Measurements from ENCODE around the gene C1orf35.
"Not testable (repeated sequence)": the region's sequence is repeated elsewhere in the genome, so short reads cannot be mapped to it uniquely, and the experiment has no call there.

The C1orf35 gene

GRCh38 chr1:228120857-228121489 is 17.8 kb upstream of the C1orf35 start:
- no peaks in the 10 kb centered on the region for H3K36me3 ChIP-seq (ENCODE audit: insufficient read depth, low read length)
- H3K27ac ChIP-seq (ENCODE audit: low read depth, low read length) = peak overlapping the region; percentile 29; the same call in 1 of the 2 replicates
- H3K79me2 ChIP-seq (ENCODE audit: control insufficient read depth, insufficient read depth, low read length, unreplicated experiment) = no peaks in the 10 kb centered on the region
- H3K4me3 ChIP-seq (ENCODE audit: low read depth, low read length) = no peak overlapping the region
- H3K4me1 ChIP-seq (ENCODE audit: control insufficient read depth, insufficient read depth, low read length, unreplicated experiment) = no peaks in the 10 kb centered on the region
- H3K27me3 ChIP-seq (ENCODE audit: insufficient read depth, low read length) = peaks cover 14% of the 10 kb centered on the region; the same call in 1 of the 2 replicates
- H2AFZ ChIP-seq (ENCODE audit: low read length, unreplicated experiment) = no peak overlapping the region

DNA sequence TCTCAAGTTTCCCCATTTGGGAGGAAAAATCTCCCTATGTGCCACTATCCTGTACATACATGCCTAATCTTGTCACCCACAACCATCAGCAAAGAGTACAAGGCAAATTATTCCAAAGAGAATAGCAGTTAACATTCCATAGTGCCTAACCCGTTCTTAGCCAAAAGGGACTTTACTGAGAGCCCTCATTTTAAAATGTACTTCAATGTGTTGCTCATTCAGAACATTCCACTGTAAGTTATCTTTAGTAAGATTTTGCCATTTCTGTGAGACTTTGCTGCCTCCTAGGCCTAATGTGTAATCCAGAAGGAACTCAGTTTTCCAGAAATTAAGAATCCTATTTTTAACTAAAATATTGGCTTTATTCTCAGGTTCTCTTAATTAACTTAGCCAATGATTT is 17.2 kb upstream of the C1orf35 start:
- Histone ChIP-seq H2AFZ (ENCODE audit: low read length, unreplicated experiment) (no peak overlapping the region), H3K4me1 (ENCODE audit: control insufficient read depth, insufficient read depth, low read length, unreplicated experiment) (no peaks in the 10 kb centered on the region), H3K79me2 (ENCODE audit: control insufficient read depth, insufficient read depth, low read length, unreplicated experiment) (no peaks in the 10 kb centered on the region)

DNA sequence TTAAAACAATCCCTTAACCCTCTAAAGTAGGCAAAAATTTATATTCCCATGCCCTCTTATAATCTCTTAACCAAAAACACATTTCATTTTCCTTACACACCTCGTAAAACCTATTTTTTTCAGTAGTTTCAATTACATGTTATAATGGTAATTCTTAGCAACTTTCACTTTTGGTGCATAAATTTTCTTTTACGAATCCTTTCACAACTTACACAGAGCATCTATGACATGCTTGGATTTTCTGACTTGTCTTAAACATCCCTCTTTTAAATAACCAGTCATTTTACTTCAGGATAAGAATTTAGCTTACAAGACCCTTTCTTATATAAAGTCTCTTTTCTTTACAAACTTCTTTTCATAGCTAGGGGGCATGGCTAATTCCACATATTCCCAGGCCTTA is 14.9 kb upstream of the C1orf35 start:
- Histone ChIP-seq H3K27ac (ENCODE audit: low read depth, low read length) (no peak overlapping the region), H2AFZ (ENCODE audit: low read length, unreplicated experiment) (no peak overlapping the region), H3K4me3 (ENCODE audit: low read depth, low read length) (no peak overlapping the region), H3K79me2 (ENCODE audit: control insufficient read depth, insufficient read depth, low read length, unreplicated experiment) (no peaks in the 10 kb centered on the region), H3K27me3 (ENCODE audit: insufficient read depth, low read length) (peaks cover 6% of the 10 kb centered on the region; the same call in 1 of the 2 replicates), H3K36me3 (ENCODE audit: insufficient read depth, low read length) (no peaks in the 10 kb centered on the region), H3K4me1 (ENCODE audit: control insufficient read depth, insufficient read depth, low read length, unreplicated experiment) (no peaks in the 10 kb centered on the region)

More for the DNA sequence above, 17.2 kb upstream of the C1orf35 start:
- Histone ChIP-seq H3K27ac (ENCODE audit: low read depth, low read length) (peak overlapping the region; percentile 29), H3K27me3 (ENCODE audit: insufficient read depth, low read length) (peaks cover 14% of the 10 kb centered on the region; the same call in 1 of the 2 replicates), H3K36me3 (ENCODE audit: insufficient read depth, low read length) (no peaks in the 10 kb centered on the region), H3K4me3 (ENCODE audit: low read depth, low read length) (no peak overlapping the region)

- no peak overlapping the region for H3K27ac ChIP-seq (ENCODE audit: low read depth, low read length)
- no peaks in the 10 kb centered on the region for H3K4me1 ChIP-seq (ENCODE audit: control insufficient read depth, insufficient read depth, low read length, unreplicated experiment)
- no peaks in the 10 kb centered on the region for H3K79me2 ChIP-seq (ENCODE audit: control insufficient read depth, insufficient read depth, low read length, unreplicated experiment)
- H3K36me3 ChIP-seq (ENCODE audit: insufficient read depth, low read length) = no peaks in the 10 kb centered on the region
- H3K27me3 ChIP-seq (ENCODE audit: insufficient read depth, low read length) = peaks cover 2% of the 10 kb centered on the region; the same call in 1 of the 2 replicates
- no peak overlapping the region for H3K4me3 ChIP-seq (ENCODE audit: low read depth, low read length)
- H2AFZ ChIP-seq (ENCODE audit: low read length, unreplicated experiment) = no peak overlapping the region
Observed at GRCh38 chr1:228117335-228117734, 14.2 kb upstream of the C1orf35 start.

- Histone ChIP-seq H2AFZ (ENCODE audit: low read length, unreplicated experiment) (no peak overlapping the region), H3K4me3 (ENCODE audit: low read depth, low read length) (no peak overlapping the region), H3K27me3 (ENCODE audit: insufficient read depth, low read length) (no peaks in the 10 kb centered on the region), H3K4me1 (ENCODE audit: control insufficient read depth, insufficient read depth, low read length, unreplicated experiment) (no peaks in the 10 kb centered on the region), H3K79me2 (ENCODE audit: control insufficient read depth, insufficient read depth, low read length, unreplicated experiment) (no peaks in the 10 kb centered on the region), H3K36me3 (ENCODE audit: insufficient read depth, low read length) (no peaks in the 10 kb centered on the region), H3K27ac (ENCODE audit: low read depth, low read length) (no peak overlapping the region)
Observed at GRCh38 chr1:228114827-228115226, 11.7 kb upstream of the C1orf35 start.

DNA sequence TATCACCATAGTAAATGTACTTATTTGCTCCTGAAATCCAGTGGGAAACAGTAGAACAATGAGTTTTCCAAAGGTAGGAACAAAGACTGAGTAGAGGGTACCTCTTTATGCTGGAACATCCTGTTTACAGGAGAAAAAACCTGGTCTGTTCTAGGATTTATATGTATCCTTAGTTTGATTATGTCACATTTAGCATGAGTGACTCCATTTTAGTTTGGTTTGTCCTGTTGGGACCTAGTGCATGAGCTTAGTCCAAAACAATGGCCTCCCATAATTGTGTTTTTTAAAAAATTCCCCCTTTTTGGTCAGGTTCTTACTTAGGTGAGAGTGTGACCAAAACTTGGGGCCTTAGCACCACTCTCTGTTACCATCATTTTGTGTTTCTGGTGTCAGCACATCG is 9.5 kb upstream of the C1orf35 start:
- H3K79me2 ChIP-seq (ENCODE audit: control insufficient read depth, insufficient read depth, low read length, unreplicated experiment) = peaks cover 11% of the 10 kb centered on the region
- peaks cover 7% of the 10 kb centered on the region for H3K4me1 ChIP-seq (ENCODE audit: control insufficient read depth, insufficient read depth, low read length, unreplicated experiment)
- no peaks in the 10 kb centered on the region for H3K36me3 ChIP-seq (ENCODE audit: insufficient read depth, low read length)
- no peaks in the 10 kb centered on the region for H3K27me3 ChIP-seq (ENCODE audit: insufficient read depth, low read length)
- no peak overlapping the region for H3K4me3 ChIP-seq (ENCODE audit: low read depth, low read length)
- no peak overlapping the region for H3K27ac ChIP-seq (ENCODE audit: low read depth, low read length)
- H2AFZ ChIP-seq (ENCODE audit: low read length, unreplicated experiment) = no peak overlapping the region

- Histone ChIP-seq H3K4me3 (ENCODE audit: low read depth, low read length) (no peak overlapping the region), H3K79me2 (ENCODE audit: control insufficient read depth, insufficient read depth, low read length, unreplicated experiment) (peaks cover 11% of the 10 kb centered on the region), H3K27me3 (ENCODE audit: insufficient read depth, low read length) (no peaks in the 10 kb centered on the region), H3K4me1 (ENCODE audit: control insufficient read depth, insufficient read depth, low read length, unreplicated experiment) (peaks cover 7% of the 10 kb centered on the region), H3K27ac (ENCODE audit: low read depth, low read length) (no peak overlapping the region), H2AFZ (ENCODE audit: low read length, unreplicated experiment) (no peak overlapping the region), H3K36me3 (ENCODE audit: insufficient read depth, low read length) (no peaks in the 10 kb centered on the region)
Observed at GRCh38 chr1:228112167-228112566, 9.0 kb upstream of the C1orf35 start.

- not testable (repeated sequence) for H3K4me1 ChIP-seq (ENCODE audit: control insufficient read depth, insufficient read depth, low read length, unreplicated experiment); H3K4me3 ChIP-seq (ENCODE audit: low read depth, low read length); H3K36me3 ChIP-seq (ENCODE audit: insufficient read depth, low read length); H2AFZ ChIP-seq (ENCODE audit: low read length, unreplicated experiment); H3K27ac ChIP-seq (ENCODE audit: low read depth, low read length); H3K27me3 ChIP-seq (ENCODE audit: insufficient read depth, low read length)
- peaks cover 11% of the 10 kb centered on the region for H3K79me2 ChIP-seq (ENCODE audit: control insufficient read depth, insufficient read depth, low read length, unreplicated experiment)
Observed at GRCh38 chr1:228111315-228111714, 8.2 kb upstream of the C1orf35 start.

DNA sequence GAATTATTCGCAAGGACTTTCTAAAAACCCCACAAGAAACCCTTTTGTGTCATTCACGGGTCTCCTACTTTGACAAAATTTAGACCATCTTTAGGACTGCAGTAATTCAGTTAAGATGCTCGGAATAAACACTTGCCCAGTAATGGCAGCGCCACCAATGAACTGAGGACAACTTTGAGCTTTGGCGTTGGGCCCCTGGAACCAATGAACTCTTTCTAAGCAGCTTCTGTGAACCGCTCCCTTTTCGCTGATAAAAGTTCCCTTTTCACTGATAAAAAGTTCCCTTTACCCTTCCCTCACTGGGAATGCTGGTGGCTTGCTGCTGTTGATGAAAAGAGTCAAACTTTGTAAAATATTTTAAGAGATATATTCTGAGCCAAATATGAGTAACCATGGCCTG is 7.4 kb upstream of the C1orf35 start:
- H3K27ac ChIP-seq (ENCODE audit: low read depth, low read length) = no peak overlapping the region
- H3K4me3 ChIP-seq (ENCODE audit: low read depth, low read length) = no peak overlapping the region; the same call in 1 of the 2 replicates
- H2AFZ ChIP-seq (ENCODE audit: low read length, unreplicated experiment) = no peak overlapping the region
- H3K36me3 ChIP-seq (ENCODE audit: insufficient read depth, low read length) = no peaks in the 10 kb centered on the region
- no peaks in the 10 kb centered on the region for H3K27me3 ChIP-seq (ENCODE audit: insufficient read depth, low read length)
- peaks cover 7% of the 10 kb centered on the region for H3K4me1 ChIP-seq (ENCODE audit: control insufficient read depth, insufficient read depth, low read length, unreplicated experiment)
- peaks cover 11% of the 10 kb centered on the region for H3K79me2 ChIP-seq (ENCODE audit: control insufficient read depth, insufficient read depth, low read length, unreplicated experiment)

GRCh38 chr1:228109962-228110488 is 6.9 kb upstream of the C1orf35 start:
- peak overlapping the region; percentile 89 for H3K4me3 ChIP-seq (ENCODE audit: low read depth, low read length)
- peaks cover 11% of the 10 kb centered on the region for H3K79me2 ChIP-seq (ENCODE audit: control insufficient read depth, insufficient read depth, low read length, unreplicated experiment)
- H2AFZ ChIP-seq (ENCODE audit: low read length, unreplicated experiment) = peak overlapping the region; percentile 94
- H3K4me1 ChIP-seq (ENCODE audit: control insufficient read depth, insufficient read depth, low read length, unreplicated experiment) = peaks cover 7% of the 10 kb centered on the region
- no peaks in the 10 kb centered on the region for H3K27me3 ChIP-seq (ENCODE audit: insufficient read depth, low read length)
- no peak overlapping the region for H3K27ac ChIP-seq (ENCODE audit: low read depth, low read length)
- no peaks in the 10 kb centered on the region for H3K36me3 ChIP-seq (ENCODE audit: insufficient read depth, low read length)

All from ACC112 (cell line).